Body of pancreas (tissue), 4 donors: Measurements from ENCODE around the gene NDFIP1. TPM values are rescaled to one million over a fixed set of nuclear protein-coding genes. Genes with fewer than 3 reads are reported as not detected.

ENCODE experiments used
- ATAC-seq: fragments of 150-250 bp; one replicate; pipeline ENCODE4 v1.9.1; 2016
- DNase-seq, 4 donors: peaks; one replicate each; pipeline ENCODE4 v3.0.0-alpha.2; 2019
- H3K27ac ChIP-seq, 4 donors: fragments of 200-600 bp; sonication (generic); 1 replicate in 3 of 4; 2 replicates in 1 of 4; pipeline versions ENCODE4 v1.5.1 to v1.6.1; 2016 to 2019; ENCODE audit warnings: mild to moderate bottlenecking in 1 of 4, mixed read lengths in 1 of 4, moderate library complexity in 1 of 4
- H3K27me3 ChIP-seq, 2 donors: fragments of 200-600 bp; sonication (generic); one replicate each; pipeline ENCODE4 v1.6.0; 2016; ENCODE audit warnings: mild to moderate bottlenecking in 1 of 2
- H3K36me3 ChIP-seq, 2 donors: fragments of 200-600 bp; sonication (generic); replicated peaks in 1 of 2; 2 replicates each; pipeline ENCODE4 v1.5.1; 2016; ENCODE audit warnings: low read depth in 2 of 2; ENCODE audit not compliant: insufficient read depth in 1 of 2
- H3K4me1 ChIP-seq: fragments of 200-600 bp; sonication (generic); one replicate; pipeline ENCODE4 v1.6.0; 2016
- H3K4me3 ChIP-seq, 2 donors: fragments of 200-600 bp; sonication (generic); 1 replicate in 1 of 2; 2 replicates in 1 of 2; pipeline ENCODE4 v1.5.1; 2016 to 2019
- H3K9me3 ChIP-seq, 3 donors: fragments of 200-600 bp; sonication (generic); 1 replicate in 2 of 3; 2 replicates in 1 of 3; pipeline ENCODE4 v1.5.1; 2016
- CTCF ChIP-seq, 7 experiments: fragments of 450-650 bp in 4 of 7; fragments of 200-600 bp in 3 of 7; sonication (generic) in 3 of 7; IDR thresholded peaks; one replicate each; pipeline ENCODE4 v1.5.1; 2016 to 2019; ENCODE audit warnings: antibody characterized with exemption in 7 of 7
- POLR2A ChIP-seq, 3 donors: fragments of 450-650 bp; IDR thresholded peaks; one replicate each; pipeline ENCODE4 v1.6.1; 2016; ENCODE audit warnings: antibody characterized with exemption in 3 of 3, mild to moderate bottlenecking in 2 of 3
- WGBS, 2 donors: methylation state at CpG; one replicate each; pipeline ENCODE4 v1.1.5; 2017; 5-methylcytosine and 5-hydroxymethylcytosine counted together
- intact Hi-C: fragments of 100-400 bp; cut with DNase I; formaldehyde crosslinking; loops from one replicate; pipeline ENCODE4 v1.15.1; 2023
- total RNA-seq, 2 donors: library from RNA; depleted of rRNA; stranded (reverse); fragments of >200 nt; gene quantifications; one replicate each; pipeline ENCODE4 v1.1.0, GENCODE V29; 2016

NDFIP1 gene
- total RNA-seq, 2 donors from 2014 or later, result 39.7 to 58.3 TPM

- TF ChIP-seq POLR2A (IDR thresholded peaks at IDR 0.05) (no peak), CTCF (IDR thresholded peaks at IDR 0.05) (no peak)
- Histone ChIP-seq H3K27me3 (no peaks in the 10 kb centered on the region), H3K4me3 (no peak overlapping the region), H3K36me3 (no peaks in the 10 kb centered on the region), H3K4me1 (no peaks in the 10 kb centered on the region), H3K27ac (no peak overlapping the region), H3K9me3 (no peaks in the 10 kb centered on the region)
- intact Hi-C loops, result no loop called here
- 59 to 68% methylated on average over 2 of the region's 2 CpGs for WGBS, 2 donors
- no peak for ATAC-seq
- no peak for DNase-seq
These were observed 35.1 kb upstream of the NDFIP1 start for GRCh38 chr5:142073362-142073988.

GRCh38 chr5:142074006-142074405 lies 34.6 kb upstream of the NDFIP1 start:
- 84 to 88% methylated on average over 2 of the region's 2 CpGs for WGBS, 2 donors
- Histone ChIP-seq H3K27me3 (no peaks in the 10 kb centered on the region), H3K4me1 (no peaks in the 10 kb centered on the region), H3K36me3 (no peaks in the 10 kb centered on the region), H3K9me3 (no peaks in the 10 kb centered on the region), H3K4me3 (no peak overlapping the region), H3K27ac (no peak overlapping the region)
- no peak for DNase-seq
- ATAC-seq, result no peak
- TF ChIP-seq CTCF (IDR thresholded peaks at IDR 0.05) (no peak), POLR2A (IDR thresholded peaks at IDR 0.05) (no peak)
- intact Hi-C loops, result no loop called here

GRCh38 chr5:142078221-142078620 lies 30.4 kb upstream of the NDFIP1 start:
- 79 to 83% methylated on average over 3 of the region's 3 CpGs for WGBS, 2 donors
- H3K36me3 ChIP-seq, result no peaks in the 10 kb centered on the region
- H3K27ac ChIP-seq, result no peak overlapping the region
- no peak for TF ChIP-seq POLR2A (IDR thresholded peaks at IDR 0.05)
- no peak for TF ChIP-seq CTCF (IDR thresholded peaks at IDR 0.05)
- no peak overlapping the region for H3K4me3 ChIP-seq
- H3K27me3 ChIP-seq, result no peaks in the 10 kb centered on the region
- DNase-seq, result no peak
- H3K9me3 ChIP-seq, result no peaks in the 10 kb centered on the region
- no peaks in the 10 kb centered on the region for H3K4me1 ChIP-seq
- no peak for ATAC-seq
- intact Hi-C loops, result no loop called here

- DNase-seq (no peak), ATAC-seq (no peak)
- Histone ChIP-seq H3K4me1 (no peaks in the 10 kb centered on the region), H3K9me3 (no peaks in the 10 kb centered on the region), H3K27me3 (no peaks in the 10 kb centered on the region), H3K27ac (no peak overlapping the region), H3K4me3 (no peak overlapping the region), H3K36me3 (no peaks in the 10 kb centered on the region)
- TF ChIP-seq POLR2A (IDR thresholded peaks at IDR 0.05) (no peak), CTCF (IDR thresholded peaks at IDR 0.05) (no peak)
- WGBS, 2 donors, result 71 to 83% methylated on average over 1 of the region's 1 CpG
- intact Hi-C loops, result no loop called here
These were observed 29.9 kb upstream of the NDFIP1 start for GRCh38 chr5:142078706-142079105.

GRCh38 chr5:142079306-142079721 lies 29.3 kb upstream of the NDFIP1 start:
- Histone ChIP-seq H3K4me1 (no peaks in the 10 kb centered on the region), H3K27me3 (no peaks in the 10 kb centered on the region), H3K4me3 (no peak overlapping the region), H3K27ac (no peak overlapping the region), H3K36me3 (no peaks in the 10 kb centered on the region), H3K9me3 (no peaks in the 10 kb centered on the region)
- no peak for DNase-seq
- TF ChIP-seq POLR2A (IDR thresholded peaks at IDR 0.05) (no peak), CTCF (IDR thresholded peaks at IDR 0.05) (no peak)
- intact Hi-C loops, result no loop called here
- no peak for ATAC-seq
- WGBS, 2 donors, result 44 to 60% methylated on average over 6 of the region's 6 CpGs
